ENCODE data around the gene CCR9.

GRCh38 chr3:45951946-45952345 lies 65.6 kb downstream of the CCR9 start:
- no peak for TF ChIP-seq CTCF (IDR thresholded peaks at IDR 0.05)
- no peak for TF ChIP-seq EP300 (IDR thresholded peaks at IDR 0.05; ENCODE audit: low read depth)
- TF ChIP-seq POLR2AphosphoS5 (IDR thresholded peaks at IDR 0.05) = no peak

Measured in transverse colon (tissue), 4 donors.